Activated effector memory CD4-positive, alpha-beta T cell treated with anti-CD3 and anti-CD28 coated beads, Interleukin-2, amount 50 U/mL, for 16 hours (primary cell): ENCODE measurements around the gene COL28A1.

ENCODE experiments used
- DNase-seq: peaks from one replicate; pipeline ENCODE4 v3.0.0-alpha.2; 2020

COL28A1 gene

GRCh38 chr7:7452652-7453051 lies 83.0 kb downstream of the COL28A1 start:
- DNase-seq = no peak

- DNase-seq = no peak
Measured at GRCh38 chr7:7452119-7452518, 83.6 kb downstream of the COL28A1 start.

GRCh38 chr7:7449055-7449454 lies 86.6 kb downstream of the COL28A1 start:
- DNase-seq = no peak

- no peak for DNase-seq
Measured at GRCh38 chr7:7446616-7447015, 89.1 kb downstream of the COL28A1 start.

- no peak for DNase-seq
Measured at GRCh38 chr7:7443806-7444350, 91.8 kb downstream of the COL28A1 start.

- no peak for DNase-seq
Measured at GRCh38 chr7:7439564-7439963, 96.1 kb downstream of the COL28A1 start.

- no peak for DNase-seq
Measured at GRCh38 chr7:7438851-7439250, 96.8 kb downstream of the COL28A1 start.

GRCh38 chr7:7435978-7436377 lies 99.7 kb downstream of the COL28A1 start:
- no peak for DNase-seq

GRCh38 chr7:7434329-7434728 lies 101.3 kb downstream of the COL28A1 start:
- no peak for DNase-seq

GRCh38 chr7:7433811-7434210 lies 101.9 kb downstream of the COL28A1 start:
- no peak for DNase-seq

- no peak for DNase-seq
Measured at GRCh38 chr7:7432979-7433378, 102.7 kb downstream of the COL28A1 start.

GRCh38 chr7:7428806-7429205 lies 106.9 kb downstream of the COL28A1 start:
- no peak for DNase-seq

- DNase-seq = no peak
Measured at GRCh38 chr7:7427363-7427762, 108.3 kb downstream of the COL28A1 start.

GRCh38 chr7:7426676-7427075 lies 109.0 kb downstream of the COL28A1 start:
- DNase-seq = no peak

GRCh38 chr7:7425321-7425720 lies 110.4 kb downstream of the COL28A1 start:
- DNase-seq = no peak

- DNase-seq = peak; percentile 70
Measured at GRCh38 chr7:7424151-7424873, 111.4 kb downstream of the COL28A1 start.

GRCh38 chr7:7422641-7423040 lies 113.0 kb downstream of the COL28A1 start:
- DNase-seq = no peak

GRCh38 chr7:7421826-7422225 lies 113.8 kb downstream of the COL28A1 start:
- no peak for DNase-seq

GRCh38 chr7:7418997-7419396 lies 116.7 kb downstream of the COL28A1 start:
- no peak for DNase-seq

- no peak for DNase-seq
Measured at GRCh38 chr7:7417851-7418250, 117.8 kb downstream of the COL28A1 start.

- no peak for DNase-seq
Measured at GRCh38 chr7:7417414-7417813, 118.3 kb downstream of the COL28A1 start.

- DNase-seq = no peak
Measured at GRCh38 chr7:7416031-7416858, 119.4 kb downstream of the COL28A1 start.

GRCh38 chr7:7414791-7415603 lies 120.7 kb downstream of the COL28A1 start:
- no peak for DNase-seq
